NCI-H1417 (cell line): Measurements from ENCODE around the gene CEP192.
"Not testable (repeated sequence)": the region's sequence is repeated elsewhere in the genome, so short reads cannot be mapped to it uniquely, and the experiment has no call there.

Experiments
- DNase-seq, 3 experiments: peaks; one replicate each; lab custom pipeline; 2025; lab: John Stamatoyannopoulos, UW

Gene CEP192, protein sequence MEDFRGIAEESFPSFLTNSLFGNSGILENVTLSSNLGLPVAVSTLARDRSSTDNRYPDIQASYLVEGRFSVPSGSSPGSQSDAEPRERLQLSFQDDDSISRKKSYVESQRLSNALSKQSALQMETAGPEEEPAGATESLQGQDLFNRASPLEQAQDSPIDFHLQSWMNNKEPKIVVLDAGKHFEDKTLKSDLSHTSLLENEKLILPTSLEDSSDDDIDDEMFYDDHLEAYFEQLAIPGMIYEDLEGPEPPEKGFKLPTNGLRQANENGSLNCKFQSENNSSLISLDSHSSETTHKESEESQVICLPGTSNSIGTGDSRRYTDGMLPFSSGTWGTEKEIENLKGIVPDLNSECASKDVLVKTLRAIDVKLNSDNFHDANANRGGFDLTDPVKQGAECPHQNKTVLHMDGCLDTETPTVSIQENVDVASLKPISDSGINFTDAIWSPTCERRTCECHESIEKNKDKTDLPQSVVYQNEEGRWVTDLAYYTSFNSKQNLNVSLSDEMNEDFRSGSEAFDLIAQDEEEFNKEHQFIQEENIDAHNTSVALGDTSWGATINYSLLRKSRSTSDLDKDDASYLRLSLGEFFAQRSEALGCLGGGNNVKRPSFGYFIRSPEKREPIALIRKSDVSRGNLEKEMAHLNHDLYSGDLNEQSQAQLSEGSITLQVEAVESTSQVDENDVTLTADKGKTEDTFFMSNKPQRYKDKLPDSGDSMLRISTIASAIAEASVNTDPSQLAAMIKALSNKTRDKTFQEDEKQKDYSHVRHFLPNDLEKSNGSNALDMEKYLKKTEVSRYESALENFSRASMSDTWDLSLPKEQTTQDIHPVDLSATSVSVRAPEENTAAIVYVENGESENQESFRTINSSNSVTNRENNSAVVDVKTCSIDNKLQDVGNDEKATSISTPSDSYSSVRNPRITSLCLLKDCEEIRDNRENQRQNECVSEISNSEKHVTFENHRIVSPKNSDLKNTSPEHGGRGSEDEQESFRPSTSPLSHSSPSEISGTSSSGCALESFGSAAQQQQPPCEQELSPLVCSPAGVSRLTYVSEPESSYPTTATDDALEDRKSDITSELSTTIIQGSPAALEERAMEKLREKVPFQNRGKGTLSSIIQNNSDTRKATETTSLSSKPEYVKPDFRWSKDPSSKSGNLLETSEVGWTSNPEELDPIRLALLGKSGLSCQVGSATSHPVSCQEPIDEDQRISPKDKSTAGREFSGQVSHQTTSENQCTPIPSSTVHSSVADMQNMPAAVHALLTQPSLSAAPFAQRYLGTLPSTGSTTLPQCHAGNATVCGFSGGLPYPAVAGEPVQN (N-terminal part only)

DNA sequence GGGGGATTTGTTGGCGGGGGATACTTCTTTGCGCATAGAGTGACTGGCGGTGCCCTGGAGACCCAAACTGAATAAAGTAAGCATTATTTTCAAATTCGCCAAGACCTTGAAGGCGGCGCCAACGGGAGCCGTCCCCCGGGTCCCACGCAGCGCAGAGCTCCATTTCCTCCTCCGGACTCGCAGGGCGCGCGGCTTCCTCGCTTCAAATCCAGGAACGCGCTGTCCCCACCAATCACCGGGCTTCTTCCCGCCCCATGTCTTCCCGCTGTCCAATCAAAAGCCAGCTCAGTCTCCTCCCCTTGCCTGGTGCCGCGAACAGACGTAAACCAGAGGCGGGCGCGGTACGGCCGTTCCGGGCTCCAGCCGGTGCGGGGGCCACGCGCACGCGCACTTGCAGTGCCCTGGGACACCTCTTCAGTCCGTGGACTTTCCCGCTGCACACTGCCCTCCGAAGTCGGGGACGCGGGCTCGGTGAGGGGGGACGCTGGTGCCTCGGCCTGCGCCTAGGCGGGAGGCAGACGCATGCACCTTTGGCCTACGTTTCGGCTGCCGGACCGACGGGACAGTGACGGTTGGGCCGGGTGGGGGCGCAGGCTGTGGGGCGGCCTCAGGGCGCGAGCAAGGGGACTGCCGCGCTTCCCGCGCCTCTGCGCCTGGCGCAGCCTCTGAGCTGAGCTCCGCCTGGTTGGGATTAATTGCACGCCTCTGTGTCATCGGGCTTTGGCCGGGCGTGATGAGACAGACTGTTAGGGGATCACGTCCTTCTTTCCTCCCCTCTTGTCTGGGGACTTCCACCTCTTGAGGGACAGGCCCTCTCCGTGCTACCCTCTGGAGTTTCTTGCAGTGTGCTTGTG is at the start of gene CEP192:
CEP192 (plus strand) TSS at position 396 of the 854 bp plus-strand sequence. CDS start 8,063 bp downstream, outside the sequence.
- DNase-seq = peak; percentile 96 to 99 (median 99)

DNA sequence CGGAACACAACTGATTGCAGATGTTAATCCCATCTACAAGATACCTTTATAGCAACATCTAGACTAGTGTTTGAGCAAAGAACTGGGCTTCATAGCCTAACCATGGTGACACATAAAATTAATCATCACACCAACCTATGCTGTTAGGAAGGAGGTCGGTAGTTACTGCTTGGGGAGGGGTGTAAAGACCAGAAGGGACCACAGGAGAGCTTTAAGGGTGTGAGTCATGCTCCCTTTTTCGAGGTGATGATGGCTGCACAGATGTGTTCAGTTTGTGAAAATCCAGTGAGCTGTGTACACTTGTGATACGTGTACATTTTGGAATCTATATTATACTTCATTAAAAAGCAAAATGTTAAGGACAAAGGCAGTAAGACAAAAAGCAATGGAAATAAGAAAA is 47.9 kb upstream of the CEP192 start:
- no peak for DNase-seq

DNA sequence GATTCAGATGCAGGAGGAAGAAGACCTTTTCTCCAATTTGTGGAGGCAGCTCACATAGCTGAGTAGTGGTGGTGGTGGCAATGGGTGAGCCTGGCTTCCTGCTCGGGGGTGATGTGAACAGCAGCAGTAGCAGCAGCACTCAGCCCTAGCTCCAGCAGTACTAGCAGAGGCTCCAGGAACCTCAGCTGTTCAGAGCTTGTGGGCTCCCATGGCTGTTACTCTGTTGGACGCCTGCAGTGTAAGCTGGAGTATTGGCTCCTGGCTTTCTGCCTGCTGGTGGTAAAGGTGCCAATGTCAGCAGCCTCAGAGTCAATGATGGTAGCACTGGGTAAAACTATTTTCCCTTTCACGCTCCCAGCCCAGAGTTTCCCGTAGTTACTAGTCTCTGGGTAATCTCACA is 46.5 kb upstream of the CEP192 start:
- DNase-seq = no peak

DNA sequence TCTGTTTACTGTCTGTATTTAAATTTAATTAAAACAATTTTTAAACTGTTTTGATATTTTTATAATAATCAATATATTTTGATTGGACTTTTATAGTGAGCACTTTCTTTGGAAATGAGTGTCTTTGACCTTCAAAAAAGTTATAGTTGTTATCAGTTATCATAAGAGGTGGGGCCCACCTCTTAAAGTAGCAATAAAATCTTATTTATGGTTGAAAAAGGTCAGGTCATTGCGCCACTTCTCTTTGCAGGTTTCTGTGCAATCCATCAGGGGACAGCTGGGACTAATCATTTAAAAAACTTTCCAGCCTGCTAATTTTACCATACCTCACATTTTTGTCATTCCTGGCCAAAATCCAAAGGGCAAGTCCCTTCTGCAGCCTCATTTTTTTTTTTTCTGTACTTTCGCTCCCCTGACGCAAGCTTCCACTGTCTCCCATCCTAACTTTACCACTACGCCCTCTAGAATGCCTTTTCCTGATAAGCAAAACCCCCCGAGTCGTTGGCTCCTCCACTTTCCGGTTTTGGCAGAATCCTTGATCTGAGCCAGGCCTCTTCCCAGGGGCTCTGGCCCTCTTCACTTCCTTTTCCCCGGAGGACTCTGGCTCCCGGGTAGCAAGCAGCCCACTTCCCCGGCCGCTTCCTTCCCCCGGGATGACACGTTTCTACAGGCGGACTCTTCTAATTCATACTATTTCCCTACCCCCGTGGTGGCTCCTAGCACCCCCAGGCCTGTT is 44.4 kb upstream of the CEP192 start:
- peak in 1 of 3 experiments; percentile 82 for DNase-seq

DNA sequence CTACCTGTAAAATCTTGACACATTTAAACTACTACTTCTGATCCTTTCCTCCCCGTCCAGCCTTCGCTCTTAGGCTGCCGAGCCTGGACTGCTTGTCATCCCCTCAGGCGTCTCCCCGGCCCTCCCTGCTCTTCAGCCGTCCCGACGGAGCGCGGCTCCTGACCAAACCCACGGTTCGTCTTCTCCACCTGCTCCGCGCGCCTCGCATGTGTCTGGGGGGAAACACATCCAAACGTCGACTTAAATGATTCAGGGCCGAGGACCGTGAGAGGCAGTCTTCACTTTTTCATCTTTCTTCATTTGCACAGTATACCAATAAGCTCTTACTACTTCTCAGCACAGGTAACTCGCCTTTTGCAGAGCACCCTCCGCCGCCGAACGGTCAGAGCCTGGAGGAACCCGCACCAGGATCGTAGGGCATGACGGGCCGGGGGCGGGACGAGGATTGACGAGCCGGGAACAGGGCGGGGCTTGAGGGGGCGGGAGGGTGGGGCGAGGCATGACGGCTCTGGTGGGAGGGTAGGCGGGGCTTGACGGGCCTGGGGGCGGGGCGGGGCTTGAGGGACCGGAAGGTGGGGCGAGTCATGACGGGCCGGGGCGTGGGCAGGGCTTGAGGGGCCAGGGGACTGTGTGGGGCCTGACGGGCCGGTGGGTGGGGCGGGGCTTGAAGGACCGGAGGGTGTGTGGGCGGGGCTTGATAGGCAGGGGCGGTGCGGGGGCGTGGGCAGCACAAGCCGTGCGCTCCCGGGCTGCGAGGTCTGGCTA is 43.7 kb upstream of the CEP192 start, which contains the start of gene SEH1L:
SEH1L (plus strand) TSS at position 727 of the 765 bp plus-strand sequence. CDS start 111 bp downstream, outside the sequence.
- DNase-seq = peak; percentile 93 to 99 (median 99)

DNA sequence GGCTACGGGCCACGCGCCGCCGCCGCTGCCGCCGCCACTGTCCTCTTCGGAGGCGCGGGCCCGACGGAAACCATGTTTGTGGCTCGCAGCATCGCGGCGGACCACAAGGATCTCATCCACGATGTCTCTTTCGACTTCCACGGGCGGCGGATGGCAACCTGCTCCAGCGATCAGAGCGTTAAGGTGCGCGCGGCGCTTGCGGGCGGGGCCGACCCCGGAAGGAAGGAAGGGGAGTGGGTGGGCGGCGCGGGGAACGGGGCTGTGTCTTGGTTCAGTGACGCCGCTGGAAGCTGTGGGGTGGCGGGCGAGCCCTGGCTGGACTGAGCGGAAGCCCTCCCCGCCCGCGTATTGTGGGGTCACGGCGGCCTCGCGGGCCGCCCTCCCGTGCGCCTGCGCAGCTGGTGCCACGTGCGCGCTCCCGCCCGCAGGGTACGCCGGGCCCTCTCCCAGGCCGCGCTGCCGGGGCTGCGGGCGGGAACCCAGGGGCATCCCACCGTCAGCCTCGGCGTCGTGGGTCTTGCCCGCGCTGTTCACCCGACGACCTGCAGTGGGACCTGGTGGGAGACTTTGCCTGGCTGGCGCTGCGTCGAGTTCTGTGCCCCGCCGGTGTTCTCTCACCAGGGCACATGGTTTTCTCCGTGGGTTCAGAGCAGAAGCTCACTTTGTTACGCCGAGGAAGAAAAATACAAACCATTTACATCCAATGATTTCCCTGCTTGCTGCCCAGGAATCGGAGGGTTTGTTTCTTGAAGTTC is 42.9 kb upstream of the CEP192 start:
- peak; percentile 82 to 99 (median 99) for DNase-seq

DNA sequence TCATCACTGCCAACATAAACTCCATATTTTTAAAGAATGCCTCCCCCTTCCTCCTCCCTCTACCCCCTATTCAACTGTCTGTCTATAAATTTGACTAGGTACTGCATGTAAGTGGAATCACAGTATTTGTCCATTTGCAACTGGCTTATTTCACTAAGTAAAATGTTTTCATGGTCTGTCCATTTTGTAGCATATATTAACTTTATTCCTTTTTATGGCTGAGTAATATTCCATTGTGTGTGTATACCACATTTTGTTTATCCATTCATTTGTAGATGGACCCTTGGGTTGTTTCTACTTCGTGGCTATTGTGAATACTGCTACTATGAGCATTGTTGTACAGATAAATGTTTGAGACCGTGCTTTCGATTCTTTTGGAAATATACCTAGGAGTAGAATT is 32.7 kb upstream of the CEP192 start:
- no peak for DNase-seq

DNA sequence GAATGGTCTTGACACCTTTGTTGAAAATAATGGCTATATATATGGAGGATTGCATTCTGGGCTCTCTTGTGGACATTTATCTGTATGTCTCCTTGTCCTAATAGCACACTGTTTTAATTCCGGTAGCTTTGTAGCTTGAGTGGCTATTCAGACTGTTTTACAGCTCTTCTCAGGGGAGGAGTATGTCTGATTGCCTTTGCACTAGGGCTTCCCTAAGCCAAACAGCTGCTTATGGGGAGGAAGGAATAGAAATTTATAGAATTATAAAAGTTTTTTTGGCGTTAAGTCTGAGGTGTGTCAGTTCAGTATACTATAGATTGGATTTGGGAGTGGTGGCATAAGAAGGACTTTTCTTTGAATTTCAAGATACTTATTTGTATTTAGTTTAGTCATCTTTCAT is 30.8 kb upstream of the CEP192 start:
- no peak for DNase-seq

DNA sequence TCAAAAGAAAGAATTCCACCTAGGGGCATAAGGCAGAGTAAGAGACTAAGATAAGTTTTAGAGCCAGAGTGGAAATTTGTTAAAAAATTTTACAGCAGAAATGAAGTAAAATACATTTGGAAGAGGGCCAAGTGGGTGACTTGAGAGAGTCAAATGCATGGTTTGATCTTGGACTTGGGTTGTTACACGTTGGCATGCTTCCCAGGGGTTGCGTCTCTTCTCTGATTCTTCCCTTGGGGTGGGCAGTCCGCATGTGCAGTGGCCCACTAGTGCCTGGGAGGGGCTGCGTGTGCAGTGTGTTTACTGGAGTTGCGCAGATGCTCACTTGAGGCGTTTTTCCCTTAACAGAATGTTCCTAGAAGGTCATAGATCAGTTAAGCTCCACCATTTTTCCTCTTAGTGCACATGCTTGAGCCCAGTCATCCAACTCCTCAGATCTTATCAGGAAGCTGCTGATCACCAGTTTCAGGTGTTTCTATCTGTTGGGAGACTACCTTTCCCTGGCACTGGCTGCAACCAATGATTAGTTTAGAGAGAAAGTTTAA is 30.2 kb upstream of the CEP192 start:
- DNase-seq = no peak

DNA sequence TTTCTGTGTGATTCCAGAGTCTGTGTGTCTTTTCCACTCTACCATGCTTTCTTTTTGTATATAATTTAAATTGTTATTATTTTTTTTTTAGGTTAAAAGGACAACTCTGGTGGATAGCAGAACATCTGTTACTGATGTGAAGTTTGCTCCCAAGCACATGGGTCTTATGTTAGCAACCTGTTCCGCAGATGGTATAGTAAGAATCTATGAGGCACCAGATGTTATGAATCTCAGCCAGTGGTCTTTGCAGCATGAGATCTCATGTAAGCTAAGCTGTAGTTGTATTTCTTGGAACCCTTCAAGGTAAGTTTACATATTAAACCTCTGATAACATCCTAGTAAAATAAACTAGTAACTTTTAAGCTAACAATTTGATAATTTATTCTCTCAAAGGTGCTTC is 28.1 kb upstream of the CEP192 start:
- no peak for DNase-seq

DNA sequence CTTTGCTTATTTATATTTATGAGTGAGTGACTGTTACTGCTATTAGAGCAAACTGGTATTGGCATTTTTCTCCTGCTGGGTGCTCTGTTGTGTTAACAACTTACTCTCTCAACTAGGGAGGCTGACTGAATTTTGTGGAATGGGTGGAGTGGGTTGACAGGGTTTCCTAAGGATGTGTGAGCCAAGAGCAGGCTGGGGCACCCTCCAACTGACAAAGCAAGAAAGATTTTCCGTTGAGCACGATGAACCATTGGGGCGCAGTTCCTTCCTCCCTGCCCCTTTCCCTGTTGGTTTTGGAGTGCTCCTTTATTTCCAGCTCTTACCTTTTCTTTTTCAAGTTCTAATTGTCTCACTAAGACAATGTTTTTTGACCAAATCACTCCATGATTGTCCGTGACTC is 23.0 kb upstream of the CEP192 start:
- DNase-seq = no peak

DNA sequence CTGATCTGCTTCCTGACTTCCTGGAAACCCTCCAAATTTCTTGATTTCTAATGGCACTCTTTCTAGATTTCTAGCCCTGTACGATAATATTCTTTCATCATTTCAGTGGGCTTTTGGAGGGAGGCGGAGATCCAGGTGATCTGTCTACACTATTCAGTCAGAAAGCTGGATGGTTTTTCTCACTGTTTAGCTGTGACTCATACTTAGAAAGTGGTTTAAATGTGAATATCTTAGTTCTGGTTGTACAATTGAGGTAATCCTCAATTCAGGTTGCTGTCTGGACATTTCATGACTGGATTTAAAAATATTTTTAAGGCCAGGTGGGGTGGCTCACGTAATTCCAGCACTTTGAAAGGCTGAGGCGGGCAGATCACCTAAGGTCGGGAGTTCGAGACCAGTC is 22.5 kb upstream of the CEP192 start:
- no peak for DNase-seq

DNA sequence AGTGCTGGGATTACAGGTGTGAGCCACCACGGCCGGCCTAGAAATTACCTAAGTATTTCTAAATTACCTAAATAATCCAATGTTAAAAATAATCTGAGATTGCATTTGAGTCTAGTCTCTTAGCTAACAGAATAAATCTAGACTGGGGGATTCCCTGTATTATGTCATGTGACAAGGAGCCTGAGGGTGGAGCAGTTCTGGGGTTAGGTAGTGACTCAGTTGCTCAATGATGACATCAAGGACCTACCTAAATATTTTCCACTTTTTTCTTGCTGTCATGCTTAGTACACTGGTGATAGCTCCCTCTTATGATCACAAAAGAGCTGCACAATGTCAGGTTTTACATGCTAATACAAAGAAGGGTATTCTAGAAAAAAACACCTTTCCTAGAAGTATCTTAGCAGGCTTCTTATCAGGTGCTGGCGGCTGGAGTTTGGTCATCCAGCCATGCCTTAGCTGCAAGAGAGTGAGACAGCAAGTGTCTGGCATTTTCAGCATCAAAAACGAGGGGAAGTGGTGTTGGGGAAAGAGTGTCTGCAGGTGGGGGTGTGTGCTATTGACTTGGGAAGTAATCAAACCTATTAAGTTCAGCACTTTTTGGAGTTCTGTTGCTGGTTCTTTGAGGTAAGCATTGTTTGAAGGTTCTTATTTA is 17.5 kb upstream of the CEP192 start:
- DNase-seq = no peak

DNA sequence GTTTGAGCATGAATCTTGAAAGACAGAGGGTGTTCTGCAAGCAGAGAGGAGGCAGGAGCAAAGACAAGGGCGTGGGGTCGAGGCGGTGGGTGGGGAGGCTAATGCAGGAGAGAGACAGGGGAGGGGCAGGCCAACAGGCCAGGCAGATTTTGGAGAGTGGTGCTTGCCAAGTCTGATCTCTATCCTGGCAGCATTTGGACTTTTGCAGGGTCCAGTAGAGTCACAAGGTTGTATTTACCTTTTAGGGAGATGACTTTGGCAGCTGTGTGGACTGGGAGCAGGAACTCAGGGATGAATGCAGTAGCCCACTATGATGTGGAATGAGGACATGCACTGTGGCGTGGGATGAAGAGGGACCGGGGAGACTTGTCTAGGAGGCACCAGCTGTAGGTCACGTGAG is 15.7 kb upstream of the CEP192 start:
- no peak for DNase-seq

DNA sequence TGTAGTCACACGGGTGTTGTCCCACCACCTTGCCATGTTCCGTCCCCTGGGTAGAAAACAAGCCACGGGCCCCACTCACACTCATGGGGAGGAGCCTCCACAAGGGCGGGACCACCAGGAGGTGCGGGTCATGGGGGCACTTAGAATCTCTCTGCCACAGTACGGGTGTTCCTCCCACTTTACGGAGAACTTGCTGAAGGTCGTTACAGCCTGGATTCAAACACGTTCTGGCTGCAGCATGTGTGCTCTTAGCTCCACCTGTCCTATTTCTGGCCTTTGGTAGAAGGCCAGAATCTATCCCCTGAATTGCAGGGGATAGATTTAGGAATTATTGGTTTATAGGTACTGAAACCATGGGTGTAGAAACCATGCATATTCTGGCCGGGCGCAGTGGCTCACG is 14.9 kb upstream of the CEP192 start:
- DNase-seq = no peak

DNA sequence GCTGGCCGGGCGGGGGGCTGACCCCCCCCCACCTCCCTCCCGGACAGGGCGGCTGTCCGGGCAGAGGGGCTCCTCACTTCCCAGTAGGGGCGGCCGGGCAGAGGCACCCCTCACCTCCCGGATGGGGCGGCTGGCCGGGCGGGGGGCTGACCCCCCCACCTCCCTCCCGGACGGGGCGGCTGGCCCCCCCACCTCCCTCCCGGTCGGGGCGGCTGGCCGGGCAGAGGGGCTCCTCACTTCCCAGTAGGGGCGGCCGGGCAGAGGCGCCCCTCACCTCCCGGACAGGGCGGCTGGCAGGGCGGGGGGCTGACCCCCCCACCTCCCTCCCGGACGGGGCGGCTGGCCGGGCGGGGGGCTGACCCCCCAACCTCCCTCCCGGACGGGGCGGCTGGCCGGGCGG is 11.1 kb upstream of the CEP192 start:
- not testable (repeated sequence) for DNase-seq

DNA sequence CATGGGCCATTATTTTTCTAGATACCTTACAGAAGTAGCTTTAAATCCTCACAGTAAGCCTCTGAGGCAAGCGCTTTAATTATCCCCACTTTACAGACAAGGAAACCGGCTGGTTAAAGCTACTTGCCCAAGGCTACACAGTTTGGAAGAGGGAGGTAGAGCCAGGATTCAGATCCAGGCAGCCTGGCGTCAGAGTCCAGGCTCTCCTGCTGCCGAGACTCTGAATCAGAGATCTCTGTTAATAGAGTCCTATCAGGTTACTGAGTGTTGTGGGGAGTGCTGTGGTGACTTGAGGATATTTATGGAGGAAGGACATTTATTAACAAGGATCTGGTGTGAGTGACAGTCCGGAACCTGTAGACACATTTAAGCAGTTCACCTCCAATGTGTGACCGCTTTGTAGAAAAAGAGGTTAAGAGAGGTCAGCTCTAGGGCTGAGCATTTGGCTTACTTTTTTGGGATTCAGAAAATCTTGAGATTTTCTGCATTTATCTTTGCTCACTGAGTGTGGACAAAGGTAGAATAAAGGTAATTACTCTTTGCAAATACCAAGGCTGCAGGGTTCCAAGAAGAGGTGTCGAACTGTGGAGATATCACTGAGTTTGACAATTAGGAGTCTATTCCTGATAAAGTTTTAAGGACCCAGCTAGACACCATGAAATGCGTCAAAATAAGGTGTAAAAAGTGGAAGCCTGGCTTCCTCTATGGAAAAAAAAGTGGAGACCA is 1.6 kb upstream of the CEP192 start:
- peak in 1 of 3 experiments; percentile 36 for DNase-seq
